Hypothalamus (tissue), 51 donors: ENCODE measurements around the gene EFCAB9.
"Not testable (repeated sequence)": the region's sequence is repeated elsewhere in the genome, so short reads cannot be mapped to it uniquely, and the experiment has no call there.

ENCODE experiments used
- DNase-seq, 51 donors: peaks; one replicate each; lab custom pipeline; 2025; lab: John Stamatoyannopoulos, UW

Gene EFCAB9

DNA sequence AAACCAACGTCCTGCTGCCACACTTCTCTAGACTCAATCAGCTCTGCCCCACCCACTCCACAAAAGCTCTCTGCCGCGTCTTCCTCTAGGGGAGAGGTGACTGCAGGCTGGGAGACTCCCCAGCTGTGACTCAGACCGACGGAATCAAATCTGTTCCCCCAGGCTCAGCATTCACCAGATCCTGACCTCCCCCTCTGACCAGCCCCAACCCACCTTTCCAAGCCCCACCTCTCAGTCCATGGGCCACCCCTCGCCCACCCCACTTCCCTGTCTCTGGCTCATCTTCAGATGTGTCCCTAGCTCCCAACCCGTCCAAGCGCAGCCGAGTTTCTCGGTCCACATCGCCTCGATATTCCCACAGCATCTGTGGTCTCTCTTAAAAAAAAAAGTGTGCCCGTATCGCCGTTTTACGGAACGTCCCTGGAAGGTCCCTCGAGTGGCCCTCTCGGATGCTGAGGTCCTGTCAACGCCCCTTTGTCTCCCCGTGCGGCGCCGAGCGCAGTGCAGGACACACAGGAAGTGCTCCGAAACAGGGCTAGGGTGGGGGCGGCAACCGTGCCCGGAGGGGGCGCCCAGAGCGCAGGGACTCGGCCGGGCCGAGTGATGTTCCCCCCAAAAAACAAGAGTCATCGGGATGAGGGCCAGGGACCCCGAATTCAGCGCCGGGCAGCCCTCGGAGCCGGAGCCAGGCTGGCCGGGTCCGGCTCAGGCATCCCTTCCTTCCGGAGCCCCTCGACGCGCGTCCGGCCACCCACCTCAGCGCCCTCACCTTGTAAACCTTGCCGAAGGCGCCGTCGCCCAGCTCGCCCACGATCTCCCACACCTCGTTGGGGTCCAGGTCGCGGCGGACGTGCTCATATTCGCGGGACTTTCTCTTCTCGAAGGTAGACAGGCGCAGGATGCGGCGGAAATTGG, 6.6 kb upstream of the EFCAB9 start:
- DNase-seq, result peak in 11 of 51 donors; percentile 14 to 61 (median 33)

DNA sequence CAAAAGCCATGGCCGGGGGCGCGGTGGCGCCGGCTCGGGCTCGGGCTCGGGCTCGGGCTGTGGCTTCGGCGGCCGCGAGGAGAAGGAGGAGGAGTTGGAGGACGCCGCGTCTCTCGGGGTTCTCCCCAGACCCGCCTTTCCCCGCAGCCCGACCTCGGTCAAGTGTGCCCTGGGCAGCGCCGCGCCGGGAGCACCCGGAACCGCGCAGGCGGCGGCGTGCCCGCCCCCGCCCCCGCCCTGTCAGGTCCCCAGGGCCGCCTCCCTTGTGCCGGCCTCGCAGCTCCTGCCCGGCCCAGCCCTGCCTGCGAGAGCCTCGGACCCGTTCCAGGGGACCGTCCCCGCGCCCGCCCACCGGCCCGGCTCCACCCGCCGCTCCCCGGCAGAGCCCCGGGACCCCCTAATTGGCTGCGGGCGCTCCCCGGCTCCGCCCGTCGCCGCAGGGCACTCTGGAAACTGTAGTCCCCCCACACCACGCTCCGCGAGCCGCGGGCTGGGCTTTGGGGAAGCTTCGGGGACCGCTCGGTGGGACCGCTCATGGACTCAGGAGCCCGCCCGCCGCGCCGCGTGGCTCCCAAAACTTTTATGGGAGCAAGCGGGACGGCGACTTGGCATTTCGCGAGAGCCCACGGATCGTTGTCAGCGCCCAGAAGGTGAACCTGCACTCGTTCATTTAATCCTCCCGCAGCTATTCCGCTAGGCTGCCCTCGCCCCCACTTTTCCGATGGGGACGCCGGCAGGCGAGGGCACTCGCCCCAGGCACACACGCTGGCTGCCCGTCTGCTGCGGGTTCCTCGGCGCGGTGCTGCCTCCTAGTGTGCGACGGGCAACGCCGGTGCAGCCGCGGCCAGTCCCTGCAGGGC, 5.7 kb upstream of the EFCAB9 start, which contains the start of gene STK10:
TSS of gene STK10 (minus strand) at position 192 of the 860 bp plus-strand sequence. CDS start at position 10, 182 bp downstream.
- DNase-seq, result peak in 50 of 51 donors; percentile 51 to 95 (median 88)

DNA sequence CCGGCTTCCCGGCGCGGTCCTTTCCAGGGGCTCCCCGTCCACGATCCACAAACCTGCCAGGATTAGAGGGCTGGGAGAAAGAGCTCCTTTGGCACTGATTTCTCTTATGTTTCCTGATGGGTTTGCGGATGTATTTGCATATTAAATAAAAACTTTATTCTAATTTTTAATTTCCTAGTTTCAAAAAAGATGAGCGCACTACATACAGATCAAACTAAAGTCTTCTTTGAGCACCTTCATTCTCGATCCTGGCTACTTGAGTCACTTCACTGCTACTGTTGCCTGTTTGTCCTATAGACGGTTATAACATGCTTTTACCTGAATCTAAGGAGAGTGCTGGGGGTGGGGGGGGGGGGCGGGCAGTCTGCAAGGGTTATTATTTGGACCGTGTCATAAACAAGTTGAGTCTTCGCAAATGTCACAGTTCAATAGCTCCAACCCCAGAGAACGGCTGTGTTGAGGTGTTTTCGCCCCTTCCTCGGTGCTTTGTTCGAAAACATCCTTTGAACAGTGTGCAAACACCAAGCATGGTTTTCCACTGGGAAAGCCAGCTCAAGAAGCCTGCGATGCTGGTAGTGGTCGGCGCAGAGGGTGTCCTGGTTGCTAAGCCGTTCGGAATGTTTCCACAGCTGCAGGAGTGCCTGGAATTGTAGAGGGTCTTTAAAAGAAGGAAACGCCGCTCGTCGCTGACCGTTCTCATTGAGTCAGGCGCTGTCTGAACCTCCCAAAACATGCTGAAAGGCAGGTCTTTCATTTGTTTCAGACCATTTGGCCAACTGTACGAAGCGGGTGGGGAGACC, 4.9 kb upstream of the EFCAB9 start:
- no peak for DNase-seq

DNA sequence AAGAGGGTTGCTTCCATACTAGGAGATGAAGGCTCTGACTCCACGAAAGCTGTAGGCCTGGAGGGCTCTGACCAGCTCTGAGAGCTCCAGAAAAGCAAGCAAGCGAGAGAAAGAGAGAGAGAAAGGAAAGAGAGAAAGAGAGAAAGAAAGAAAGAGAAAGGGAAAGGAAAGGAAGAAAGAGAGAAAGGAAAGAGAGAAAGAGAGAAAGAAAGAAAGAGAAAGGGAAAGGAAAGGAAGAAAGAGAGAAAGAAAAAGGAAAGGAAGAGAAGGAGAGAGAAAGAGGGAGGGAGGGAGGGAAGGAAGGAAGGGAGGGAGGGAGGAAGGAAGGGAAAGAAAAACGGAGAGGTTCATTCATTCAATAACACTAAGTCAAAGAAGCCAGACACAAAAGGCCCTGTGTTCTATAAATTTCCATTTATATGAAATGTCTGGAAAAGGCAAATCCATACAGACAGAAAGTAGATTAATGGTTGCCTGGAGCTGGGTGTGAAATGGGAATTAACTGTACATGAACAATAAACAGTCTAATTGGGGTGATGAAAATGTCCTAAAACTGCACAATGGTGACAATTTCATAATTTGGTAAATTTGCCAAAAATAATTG, 4.2 kb upstream of the EFCAB9 start:
- DNase-seq, result no peak

DNA sequence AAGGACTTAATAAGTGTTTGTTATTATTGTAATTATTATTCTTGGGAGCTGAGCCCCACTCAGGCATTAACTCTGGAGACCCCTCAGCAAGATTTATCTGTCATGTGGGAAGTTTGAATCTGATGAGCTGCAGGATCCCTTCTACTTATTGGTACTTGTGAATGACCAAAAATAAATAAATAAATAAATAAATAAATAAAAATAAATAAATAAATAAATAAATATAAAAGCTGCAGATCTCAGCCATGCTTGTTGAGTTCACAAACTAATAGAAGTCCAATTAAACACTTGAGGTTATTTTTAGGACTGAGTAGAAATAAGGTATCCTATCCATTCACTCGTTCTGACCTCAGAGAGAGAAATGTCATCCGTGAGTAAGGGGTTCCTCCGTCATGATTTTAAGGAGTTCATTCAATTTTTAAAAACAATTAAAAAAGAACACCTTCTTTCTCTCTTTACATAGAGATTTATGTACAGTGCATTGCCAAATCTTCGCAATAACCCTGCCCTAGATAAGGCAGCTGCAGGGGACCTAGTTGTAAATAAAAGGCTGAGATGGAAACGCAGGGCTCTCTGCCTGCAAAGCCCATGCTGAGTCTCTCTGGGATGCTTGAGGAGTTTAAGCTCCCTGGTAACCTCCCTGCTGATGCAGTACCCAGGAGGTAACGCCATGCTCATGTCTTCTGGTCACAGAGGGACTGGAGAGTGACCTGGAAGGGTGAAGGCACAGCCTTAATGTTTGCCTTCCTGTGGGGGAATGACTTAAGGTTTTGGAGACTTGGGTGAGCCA, 1.2 kb downstream of the EFCAB9 start:
- no peak for DNase-seq

DNA sequence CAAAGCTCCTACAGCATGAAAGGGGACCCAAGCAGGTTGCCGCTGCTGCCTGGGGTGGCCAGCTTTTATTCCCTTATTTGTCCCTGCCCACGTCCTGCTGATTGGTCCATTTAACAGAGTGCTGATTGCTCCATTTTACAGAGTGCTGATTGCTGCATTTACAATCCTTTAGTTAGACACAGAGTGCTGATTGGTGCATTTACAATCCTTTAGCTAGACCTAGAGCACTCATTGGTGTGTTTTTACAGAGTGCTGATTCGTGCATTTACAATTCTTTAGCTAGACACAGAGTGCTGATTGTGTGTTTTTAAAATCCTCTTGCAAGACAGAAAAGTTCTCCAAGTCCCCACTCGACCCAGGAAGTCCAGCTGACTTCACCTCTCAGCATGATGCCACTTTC, 3.8 kb downstream of the EFCAB9 start:
- DNase-seq, result not testable (repeated sequence)

DNA sequence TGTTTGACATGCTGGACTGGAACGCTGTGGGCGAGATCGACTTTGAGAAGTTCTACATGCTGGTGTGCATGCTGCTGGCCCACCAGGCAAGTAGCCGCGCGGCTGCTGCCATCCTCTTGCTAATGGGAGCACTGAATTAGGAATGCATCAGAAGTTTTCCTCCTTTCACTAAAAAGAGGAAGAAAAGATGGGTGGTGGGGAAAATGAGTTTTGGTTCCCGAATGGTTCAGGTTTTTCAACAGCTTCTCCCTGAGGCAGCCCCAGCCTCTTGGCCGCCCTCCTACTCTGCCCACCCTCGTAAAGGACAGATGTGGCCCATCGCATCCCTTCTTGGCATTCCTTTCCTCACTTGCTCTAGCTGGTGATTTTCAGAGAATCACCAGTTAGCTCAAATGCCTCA, 5.5 kb downstream of the EFCAB9 start:
- DNase-seq, result no peak

DNA sequence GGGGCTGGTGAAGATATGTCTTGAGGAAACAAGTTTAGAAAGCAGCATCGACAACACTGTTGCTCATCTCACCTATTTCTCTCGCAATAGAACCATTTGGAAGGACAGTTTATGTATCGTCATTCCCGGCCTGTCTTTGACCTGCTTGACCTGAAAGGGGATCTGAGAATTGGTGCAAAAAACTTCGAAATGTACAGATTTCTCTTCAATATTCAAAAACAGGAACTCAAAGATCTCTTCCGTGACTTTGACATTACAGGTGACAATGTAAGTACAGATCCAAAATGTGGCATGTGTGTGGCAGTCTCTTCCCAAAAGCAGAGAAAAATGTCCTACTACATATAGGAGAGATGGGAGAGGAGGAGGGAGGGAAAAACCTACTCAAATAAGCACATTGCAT, 6.5 kb downstream of the EFCAB9 start:
- DNase-seq, result no peak

DNA sequence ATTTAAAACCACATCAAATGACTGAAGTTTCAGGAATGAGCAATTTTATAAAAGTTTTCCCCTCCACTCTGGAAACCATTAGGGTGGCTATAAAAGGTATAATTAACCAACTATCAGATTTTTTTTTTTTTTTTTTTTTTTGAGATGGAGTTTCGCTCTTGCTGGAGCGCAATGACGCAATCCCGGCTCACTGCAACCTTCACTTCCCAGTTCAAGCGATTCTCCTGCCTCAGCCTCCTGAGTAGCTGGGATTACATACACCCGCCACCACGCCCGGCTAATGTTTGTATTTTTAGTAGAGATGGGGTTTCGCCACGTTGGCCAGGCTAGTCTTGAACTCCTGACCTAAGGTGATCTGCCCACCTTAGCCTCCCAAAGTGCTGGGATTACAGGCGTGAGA, 12.0 kb downstream of the EFCAB9 start:
- DNase-seq, result not testable (repeated sequence)

DNA sequence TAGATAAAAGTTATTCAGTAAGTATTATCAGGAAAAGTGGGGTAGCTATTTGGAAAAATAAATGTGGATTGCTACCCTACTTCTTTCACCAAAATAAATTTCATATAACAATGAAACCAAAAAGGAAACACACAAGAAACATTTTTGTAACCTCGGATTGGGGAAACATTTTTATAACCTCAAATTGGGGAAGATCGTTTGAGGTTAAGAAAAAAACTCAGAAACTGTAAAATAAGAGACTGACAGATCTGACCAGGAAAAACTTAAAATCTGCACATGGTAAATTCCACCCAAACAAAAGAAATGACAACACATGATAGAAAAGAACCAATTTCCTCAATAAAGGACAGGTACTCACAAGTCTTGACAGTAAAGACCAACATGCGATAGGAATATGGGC, 13.5 kb downstream of the EFCAB9 start:
- DNase-seq, result no peak

DNA sequence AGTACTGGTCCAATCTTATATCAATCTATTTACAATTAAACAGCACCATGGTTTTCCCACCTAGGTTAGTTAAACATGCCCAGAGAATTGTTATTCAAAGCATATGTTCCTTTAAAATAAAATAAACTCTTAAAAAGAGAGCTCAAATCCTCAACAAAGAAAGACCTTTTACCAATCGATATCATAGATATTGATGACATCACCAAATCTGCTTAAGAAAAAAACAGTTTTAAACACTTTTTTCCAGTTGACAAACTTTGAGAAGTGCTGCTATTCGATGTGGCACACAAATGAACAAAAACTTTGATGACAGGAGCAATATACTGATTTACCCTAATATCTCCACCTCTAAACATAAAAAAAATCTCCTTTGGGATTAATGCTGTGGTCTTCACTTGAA, 15.7 kb downstream of the EFCAB9 start:
- no peak for DNase-seq

DNA sequence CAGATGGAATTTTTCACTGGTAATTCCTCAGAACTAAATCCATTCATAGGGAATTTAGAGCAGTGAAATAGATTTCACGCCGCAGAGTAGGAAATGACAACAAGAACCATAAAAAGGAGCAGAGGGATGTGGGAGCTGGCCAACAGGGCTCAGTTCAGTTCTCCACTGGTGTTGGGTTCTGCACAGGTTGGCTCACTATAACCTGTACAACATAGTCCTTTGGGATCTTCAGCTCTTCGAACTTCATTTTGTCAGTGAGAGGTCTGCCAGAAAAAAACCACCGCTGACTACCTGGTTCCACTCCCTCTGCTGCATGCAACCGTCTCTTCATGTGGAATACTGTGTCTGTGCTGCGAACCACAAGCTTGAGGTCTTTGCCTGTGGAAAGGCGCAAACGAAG, 17.7 kb downstream of the EFCAB9 start:
- DNase-seq, result no peak

DNA sequence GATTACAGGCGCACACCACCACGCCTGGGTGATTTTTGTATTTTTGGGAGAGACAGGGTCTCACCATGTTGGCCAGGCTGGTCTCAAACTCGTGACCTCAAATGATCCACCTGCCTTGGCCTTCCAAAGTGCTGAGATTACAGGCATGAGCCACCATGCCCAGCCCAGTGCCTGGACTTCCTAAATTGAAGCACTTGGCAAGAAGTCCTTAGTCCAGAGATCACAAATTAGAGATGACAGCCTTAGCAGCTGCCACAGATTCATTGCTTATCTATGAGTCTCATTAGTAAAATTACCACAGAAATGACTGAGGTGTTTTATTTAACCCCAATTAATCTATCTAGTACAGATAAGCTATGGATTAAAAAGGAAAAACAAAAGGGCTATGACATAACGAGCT, 19.2 kb downstream of the EFCAB9 start:
- no peak for DNase-seq

DNA sequence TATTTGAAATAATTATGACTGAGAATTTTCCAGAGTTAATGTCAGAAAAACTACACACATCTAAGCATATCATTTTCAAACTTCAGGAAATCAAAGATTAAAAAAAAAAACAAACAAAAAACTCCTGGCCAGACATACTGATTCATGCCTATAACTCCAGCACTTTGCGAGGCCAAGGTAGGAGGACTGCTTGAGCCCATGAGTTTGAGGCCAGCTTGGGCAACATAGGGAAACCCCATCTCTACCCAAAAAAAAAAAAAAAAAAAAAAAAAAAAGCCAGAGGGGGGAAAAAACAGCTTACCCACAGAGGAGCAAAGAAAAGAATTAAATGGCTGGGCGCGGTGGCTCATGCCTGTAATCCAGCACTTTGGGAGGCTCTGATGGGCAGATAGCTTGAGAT, 22.4 kb downstream of the EFCAB9 start:
- DNase-seq, result no peak

DNA sequence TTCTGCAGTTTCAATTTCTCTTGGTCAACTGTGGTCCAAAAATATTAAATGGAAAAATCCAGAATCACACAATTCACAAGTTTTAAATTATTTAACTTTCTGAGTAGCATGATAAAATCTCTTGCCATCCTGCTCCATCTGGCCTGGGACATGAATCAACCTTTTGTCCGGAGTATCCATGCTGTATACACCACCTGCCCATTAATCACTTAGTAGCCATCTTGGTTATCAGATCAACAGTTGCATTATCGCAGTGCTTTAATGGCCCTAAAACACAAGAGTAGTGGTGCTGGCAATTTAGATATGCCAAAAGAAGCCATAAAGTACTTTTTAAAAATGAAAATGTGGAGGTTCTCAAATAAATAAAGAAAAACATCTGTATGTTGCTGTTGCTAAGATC, 25.3 kb downstream of the EFCAB9 start:
- no peak for DNase-seq

DNA sequence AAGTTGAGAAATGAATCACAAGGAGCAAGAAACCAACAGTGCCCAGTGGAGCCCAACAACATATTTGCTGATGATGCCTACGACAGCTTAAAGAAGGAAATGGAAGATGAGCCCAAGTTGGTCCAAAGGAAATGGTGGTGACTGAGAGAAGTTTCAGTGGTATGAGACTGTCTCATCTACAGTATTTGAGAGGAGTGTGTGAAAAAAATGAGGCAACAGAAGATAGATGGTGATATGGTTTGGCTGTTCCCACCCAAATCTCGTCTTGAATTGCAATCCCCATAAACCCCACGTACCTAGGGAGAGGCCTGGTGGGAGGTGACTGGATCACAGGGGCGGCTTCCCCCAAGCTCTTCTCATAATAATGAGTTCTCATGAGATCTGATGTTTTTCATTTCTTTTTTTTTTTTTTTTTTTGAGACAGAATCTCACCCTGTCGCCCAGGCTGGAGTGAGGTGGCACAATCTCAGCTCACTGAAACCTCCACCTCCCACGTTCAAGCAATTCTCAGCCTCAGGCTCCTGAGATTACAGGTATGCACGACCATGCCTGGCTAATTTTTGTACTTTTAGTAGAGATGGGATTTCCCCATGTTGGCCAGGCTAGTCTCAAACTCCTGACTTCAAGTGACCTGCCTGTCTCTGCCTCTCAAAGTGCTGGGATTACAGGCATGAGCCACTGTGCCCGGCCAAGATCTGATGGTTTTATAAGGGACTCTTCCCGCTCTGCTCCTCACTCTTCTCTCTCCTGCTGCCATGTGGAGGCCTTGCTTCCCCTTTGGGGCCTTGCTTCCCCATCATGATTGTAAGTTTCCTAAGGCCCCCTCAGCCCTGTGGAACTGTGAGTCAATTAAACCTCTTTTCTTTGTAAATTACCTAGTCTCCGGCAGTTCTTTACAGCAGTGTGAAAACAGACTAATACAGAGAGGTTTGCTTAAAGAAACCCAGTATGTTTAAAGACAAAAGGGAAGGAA, 30.2 kb downstream of the EFCAB9 start:
- DNase-seq, result no peak

DNA sequence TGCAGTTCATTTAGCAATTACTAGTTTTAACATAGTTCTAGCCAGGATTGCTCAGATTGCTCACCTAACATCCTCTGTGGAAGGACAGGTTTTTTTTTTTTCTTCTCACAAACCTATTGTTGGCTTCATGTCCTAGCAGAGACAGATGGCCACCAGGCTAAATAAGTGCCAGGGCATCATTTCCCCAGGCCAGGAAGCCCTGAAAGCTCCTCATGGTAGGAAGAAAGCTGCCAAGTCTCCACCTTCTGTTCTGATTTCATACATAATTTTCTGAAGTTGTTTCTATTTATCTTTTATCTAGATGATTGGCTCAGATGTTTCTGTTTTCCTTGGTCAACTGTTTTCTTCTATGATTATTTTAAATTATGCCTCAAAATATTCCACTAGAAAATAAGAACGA, 31.0 kb downstream of the EFCAB9 start:
- no peak for DNase-seq

DNA sequence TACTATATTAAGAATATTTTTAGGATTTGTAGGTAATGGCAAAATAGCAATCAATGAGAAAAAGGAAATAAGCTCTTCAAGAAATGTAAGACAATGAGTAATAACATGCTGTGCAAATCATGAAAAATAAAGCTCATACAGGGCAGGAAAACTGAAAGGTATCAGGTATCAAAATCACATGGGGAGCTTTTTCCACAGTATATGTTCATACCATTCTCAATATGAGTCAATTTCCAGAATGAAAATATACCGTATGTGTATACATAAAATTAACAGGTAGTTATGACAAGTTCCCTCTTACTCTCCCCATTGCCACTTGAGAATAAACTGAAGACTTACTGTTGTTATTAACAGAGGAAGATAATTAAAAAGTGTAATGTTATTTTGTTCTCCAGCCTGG, 35.9 kb downstream of the EFCAB9 start:
- no peak for DNase-seq
